HFFc6 (cell line): ENCODE data around the gene DPYD. TPM values are rescaled to one million over a fixed set of nuclear protein-coding genes. Genes with fewer than 3 reads are reported as not detected.

ENCODE experiments used
- DNase-seq: peaks from one replicate; pipeline ENCODE4 v3.0.0-alpha.2; 2018
- H3K27ac Mint-ChIP-seq: 2 replicates; pipeline ENCODE4 v1.8.0; 2020; ENCODE audit warnings: mild to moderate bottlenecking, mixed read lengths
- H3K27me3 Mint-ChIP-seq: 2 replicates; pipeline ENCODE4 v1.8.0; 2021; ENCODE audit warnings: mild to moderate bottlenecking, moderate library complexity, mixed read lengths; ENCODE audit not compliant: insufficient read depth
- H3K36me3 Mint-ChIP-seq: 2 replicates; pipeline ENCODE4 v1.8.0; 2021; ENCODE audit warnings: low read depth, mixed read lengths
- H3K4me1 Mint-ChIP-seq: 2 replicates; pipeline ENCODE4 v1.8.0; 2020; ENCODE audit warnings: low read depth, mixed read lengths
- H3K4me3 Mint-ChIP-seq: 2 replicates; pipeline ENCODE4 v1.8.0; 2020; ENCODE audit warnings: mild to moderate bottlenecking, moderate library complexity, mixed read lengths
- H3K9me3 Mint-ChIP-seq: 2 replicates; pipeline ENCODE4 v1.8.0; 2020; ENCODE audit warnings: mild to moderate bottlenecking, mixed read lengths
- CTCF ChIP-seq: fragments of 200-600 bp; sonication (generic); IDR thresholded peaks from 2 replicates; pipeline ENCODE4 v1.5.0; 2021; ENCODE audit warnings: antibody characterized with exemption, mild to moderate bottlenecking
- total RNA-seq, 6 experiments: library from RNA; stranded (reverse); fragmentation: NEBNext Ultra II Directional; extraction: Animal tissue kit (Norgen Biotek cat#: 25700); gene quantifications; 2 replicates in 1 of 6; 3 replicates in 5 of 6; pipeline ENCODE4 v1.2.3, GENCODE V29; 2021

The DPYD gene
- total RNA-seq, 6 experiments from 2014 or later, result 37.0 to 77.8 (median 67.9) TPM

DNA sequence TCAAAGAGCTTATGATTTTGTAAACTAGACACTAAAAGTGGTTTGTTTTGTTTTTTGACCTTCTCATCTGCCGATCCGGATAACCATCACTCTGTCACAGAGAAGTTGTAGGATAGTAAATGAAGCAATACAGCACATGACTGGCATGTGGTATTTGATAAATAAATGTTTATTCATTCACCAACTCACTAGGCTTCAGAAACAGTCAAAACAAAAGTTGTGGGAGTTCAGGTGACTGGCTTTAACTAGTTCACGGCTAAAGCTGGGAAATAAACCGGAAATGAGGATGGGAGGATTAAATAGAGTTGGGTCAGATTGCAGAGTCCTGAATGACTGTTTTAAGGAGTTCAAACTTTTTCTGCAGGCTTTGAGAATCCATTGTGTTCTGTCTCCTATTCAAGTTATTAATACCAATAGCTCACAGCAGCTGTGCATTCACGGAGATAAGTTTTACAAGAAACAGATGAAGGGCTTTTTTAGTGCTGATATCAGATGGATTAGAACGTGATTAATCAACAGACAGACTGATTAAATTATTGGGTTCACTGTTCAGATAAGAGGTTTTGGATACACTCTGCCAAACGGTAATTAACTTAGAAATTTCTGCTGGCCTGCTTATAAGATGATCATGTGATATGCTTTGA is 463.3 kb downstream of the DPYD start:
- DNase-seq, result no peak

GRCh38 chr1:97451944-97452343 is 468.9 kb downstream of the DPYD start:
- no peak for TF ChIP-seq CTCF
- no peak overlapping the region for H3K27ac Mint-ChIP-seq
- H3K9me3 Mint-ChIP-seq, result no peaks in the 10 kb centered on the region
- no peak overlapping the region for H3K4me3 Mint-ChIP-seq
- H3K4me1 Mint-ChIP-seq, result no peaks in the 10 kb centered on the region
- peaks cover 12% of the 10 kb centered on the region for H3K36me3 Mint-ChIP-seq
- no peak for DNase-seq
- H3K27me3 Mint-ChIP-seq, result peaks cover 2% of the 10 kb centered on the region; the same call in 1 of the 2 replicates

More for the DNA sequence above, 463.3 kb downstream of the DPYD start:
- no peaks in the 10 kb centered on the region for H3K4me1 Mint-ChIP-seq
- H3K27me3 Mint-ChIP-seq, result peaks cover under 1% of the 10 kb centered on the region; the same call in 1 of the 2 replicates
- TF ChIP-seq CTCF, result no peak
- H3K4me3 Mint-ChIP-seq, result no peak overlapping the region
- H3K9me3 Mint-ChIP-seq, result no peaks in the 10 kb centered on the region
- H3K36me3 Mint-ChIP-seq, result peaks cover 6% of the 10 kb centered on the region; the same call in 1 of the 2 replicates
- H3K27ac Mint-ChIP-seq, result no peak overlapping the region

DNA sequence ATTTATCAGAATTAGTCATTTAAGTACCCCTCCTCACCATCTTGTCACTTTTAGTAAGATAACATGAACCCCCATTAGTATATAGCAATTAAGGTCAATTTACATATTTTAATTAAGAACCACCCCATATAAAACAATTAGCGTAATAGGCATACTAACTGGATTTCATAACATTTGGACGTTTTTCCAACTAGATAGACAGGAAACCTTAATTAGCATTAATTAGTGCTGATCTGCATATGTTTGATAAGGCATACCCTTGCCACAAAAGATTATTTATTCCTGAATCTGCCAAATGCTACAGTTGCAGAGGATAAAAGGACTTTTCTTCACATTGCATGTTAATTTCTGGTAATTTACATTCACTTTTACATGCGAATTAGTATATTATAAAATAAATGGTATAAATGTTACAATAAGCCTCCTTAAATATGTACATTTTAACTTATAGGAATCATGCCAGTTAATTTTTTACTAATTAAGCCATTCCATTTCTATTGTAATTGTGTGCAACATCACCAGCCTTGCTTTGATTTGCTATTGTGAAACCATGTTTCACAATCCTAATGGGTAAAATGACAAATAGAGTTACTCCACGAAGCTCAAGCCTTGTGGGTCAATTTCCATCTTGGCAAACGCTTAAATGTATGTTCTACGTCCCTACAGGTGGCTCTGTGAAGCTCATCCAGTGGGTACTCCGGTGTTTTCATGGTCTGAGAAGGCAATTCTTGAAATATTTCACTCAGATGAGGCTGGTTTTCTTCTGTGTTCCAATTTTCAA is 469.6 kb downstream of the DPYD start:
- no peaks in the 10 kb centered on the region for H3K4me1 Mint-ChIP-seq
- no peaks in the 10 kb centered on the region for H3K9me3 Mint-ChIP-seq
- H3K4me3 Mint-ChIP-seq, result no peak overlapping the region
- H3K27ac Mint-ChIP-seq, result no peak overlapping the region
- peaks cover 2% of the 10 kb centered on the region; the same call in 1 of the 2 replicates for H3K27me3 Mint-ChIP-seq
- peaks cover 16% of the 10 kb centered on the region for H3K36me3 Mint-ChIP-seq
- TF ChIP-seq CTCF, result no peak
- no peak for DNase-seq

DNA sequence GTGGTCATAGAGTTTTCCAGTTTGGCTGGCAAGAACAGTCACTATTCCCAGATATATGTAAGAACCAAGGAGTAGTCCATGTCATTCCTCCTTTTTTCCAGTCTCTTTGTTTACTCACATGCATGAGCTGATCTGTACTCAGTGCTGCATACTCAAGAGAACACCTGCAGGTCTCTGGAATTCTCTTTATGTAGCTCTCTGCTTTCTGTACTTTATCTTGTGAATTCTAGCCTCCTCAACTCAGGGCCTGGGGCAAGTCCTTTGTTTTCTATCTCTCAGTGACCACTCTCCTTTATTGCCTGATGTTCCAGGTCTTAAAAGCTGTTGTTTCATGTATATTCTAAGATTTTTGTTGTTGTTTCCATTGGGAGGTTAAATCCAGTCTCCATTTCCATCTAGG is 478.9 kb downstream of the DPYD start:
- H3K27me3 Mint-ChIP-seq, result no peaks in the 10 kb centered on the region; the same call in 1 of the 2 replicates
- no peak overlapping the region for H3K4me3 Mint-ChIP-seq
- H3K9me3 Mint-ChIP-seq, result no peaks in the 10 kb centered on the region
- no peak for TF ChIP-seq CTCF
- DNase-seq, result no peak
- no peaks in the 10 kb centered on the region for H3K4me1 Mint-ChIP-seq
- peaks cover 9% of the 10 kb centered on the region; the same call in 1 of the 2 replicates for H3K36me3 Mint-ChIP-seq
- H3K27ac Mint-ChIP-seq, result no peak overlapping the region

GRCh38 chr1:97433824-97434177 is 487.0 kb downstream of the DPYD start:
- H3K27ac Mint-ChIP-seq, result peak overlapping the region; percentile 60
- H3K27me3 Mint-ChIP-seq, result no peaks in the 10 kb centered on the region; the same call in 1 of the 2 replicates
- H3K4me1 Mint-ChIP-seq, result peaks cover 37% of the 10 kb centered on the region
- DNase-seq, result no peak
- no peak for TF ChIP-seq CTCF
- no peaks in the 10 kb centered on the region for H3K9me3 Mint-ChIP-seq
- peak overlapping the region; percentile 46; the same call in 1 of the 2 replicates for H3K4me3 Mint-ChIP-seq
- peaks cover 12% of the 10 kb centered on the region for H3K36me3 Mint-ChIP-seq
